ENCODE measurements around the gene TMBIM1. TPM values are rescaled to one million over a fixed set of nuclear protein-coding genes. Genes with fewer than 3 reads are reported as not detected.

TMBIM1 gene
- total and polyA plus RNA-seq, 4 donors, result 92.1 to 258 (median 147) TPM

DNA sequence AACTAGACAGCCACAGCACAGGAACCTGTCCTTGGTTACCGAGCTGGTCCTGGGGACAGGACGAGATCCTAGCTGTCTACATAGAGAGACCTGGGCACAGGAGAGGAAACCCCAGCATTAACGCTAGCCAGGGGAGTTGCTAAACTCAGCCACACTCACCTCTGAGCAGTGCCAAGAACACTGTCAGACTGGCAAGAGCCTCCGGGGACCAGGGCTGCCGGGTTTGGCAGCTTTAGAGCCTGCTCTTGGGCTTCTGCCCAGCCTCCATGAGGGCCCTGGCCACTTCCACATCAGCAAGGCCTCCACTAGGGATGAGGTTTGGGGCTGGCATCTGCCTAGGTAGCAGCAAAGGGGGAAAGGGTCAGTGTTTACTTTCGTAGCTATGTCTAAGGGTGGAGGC lies 6.7 kb downstream of the TMBIM1 start:
- Histone ChIP-seq H3K4me1 (ENCODE audit: control insufficient read depth in 5 of 5, insufficient read depth in 5 of 5, low read length in 5 of 5) (peaks cover 11 to 51% (median 30%) of the 10 kb centered on the region in 5 donors), H3K4me3 (no peak overlapping the region), H3K9ac (ENCODE audit: insufficient read depth in 1 of 2, low read length in 2 of 2) (peak overlapping the region in 1 of 2 donors; percentile 61), H3K27ac (ENCODE audit: low read depth in 1 of 2, low read length in 1 of 2) (peak overlapping the region; percentile 96 to 98), H3K36me3 (ENCODE audit: control insufficient read depth in 4 of 4, insufficient read depth in 4 of 4, low read length in 4 of 4) (peaks cover 0 to 18% (median 5%) of the 10 kb centered on the region in 4 donors), H3K9me3 (ENCODE audit: control insufficient read depth in 4 of 4, insufficient read depth in 3 of 4, low read length in 3 of 4) (no peaks in the 10 kb centered on the region), H3K27me3 (ENCODE audit: control insufficient read depth in 3 of 3, insufficient read depth in 3 of 3, low read length in 2 of 3) (no peaks in the 10 kb centered on the region)
- TF ChIP-seq, protein P1, sequence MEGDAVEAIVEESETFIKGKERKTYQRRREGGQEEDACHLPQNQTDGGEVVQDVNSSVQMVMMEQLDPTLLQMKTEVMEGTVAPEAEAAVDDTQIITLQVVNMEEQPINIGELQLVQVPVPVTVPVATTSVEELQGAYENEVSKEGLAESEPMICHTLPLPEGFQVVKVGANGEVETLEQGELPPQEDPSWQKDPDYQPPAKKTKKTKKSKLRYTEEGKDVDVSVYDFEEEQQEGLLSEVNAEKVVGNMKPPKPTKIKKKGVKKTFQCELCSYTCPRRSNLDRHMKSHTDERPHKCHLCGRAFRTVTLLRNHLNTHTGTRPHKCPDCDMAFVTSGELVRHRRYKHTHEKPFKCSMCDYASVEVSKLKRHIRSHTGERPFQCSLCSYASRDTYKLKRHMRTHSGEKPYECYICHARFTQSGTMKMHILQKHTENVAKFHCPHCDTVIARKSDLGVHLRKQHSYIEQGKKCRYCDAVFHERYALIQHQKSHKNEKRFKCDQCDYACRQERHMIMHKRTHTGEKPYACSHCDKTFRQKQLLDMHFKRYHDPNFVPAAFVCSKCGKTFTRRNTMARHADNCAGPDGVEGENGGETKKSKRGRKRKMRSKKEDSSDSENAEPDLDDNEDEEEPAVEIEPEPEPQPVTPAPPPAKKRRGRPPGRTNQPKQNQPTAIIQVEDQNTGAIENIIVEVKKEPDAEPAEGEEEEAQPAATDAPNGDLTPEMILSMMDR (IDR thresholded peaks at IDR 0.05; ENCODE audit: control extremely low read depth, extremely low read depth), result no peak
- WGBS, 2 donors, result 28 to 44% methylated on average over 6 of the region's 6 CpGs
- DNase-seq (no peak), ATAC-seq (ENCODE audit: insufficient read depth, low FRiP score) (no peak)

DNA sequence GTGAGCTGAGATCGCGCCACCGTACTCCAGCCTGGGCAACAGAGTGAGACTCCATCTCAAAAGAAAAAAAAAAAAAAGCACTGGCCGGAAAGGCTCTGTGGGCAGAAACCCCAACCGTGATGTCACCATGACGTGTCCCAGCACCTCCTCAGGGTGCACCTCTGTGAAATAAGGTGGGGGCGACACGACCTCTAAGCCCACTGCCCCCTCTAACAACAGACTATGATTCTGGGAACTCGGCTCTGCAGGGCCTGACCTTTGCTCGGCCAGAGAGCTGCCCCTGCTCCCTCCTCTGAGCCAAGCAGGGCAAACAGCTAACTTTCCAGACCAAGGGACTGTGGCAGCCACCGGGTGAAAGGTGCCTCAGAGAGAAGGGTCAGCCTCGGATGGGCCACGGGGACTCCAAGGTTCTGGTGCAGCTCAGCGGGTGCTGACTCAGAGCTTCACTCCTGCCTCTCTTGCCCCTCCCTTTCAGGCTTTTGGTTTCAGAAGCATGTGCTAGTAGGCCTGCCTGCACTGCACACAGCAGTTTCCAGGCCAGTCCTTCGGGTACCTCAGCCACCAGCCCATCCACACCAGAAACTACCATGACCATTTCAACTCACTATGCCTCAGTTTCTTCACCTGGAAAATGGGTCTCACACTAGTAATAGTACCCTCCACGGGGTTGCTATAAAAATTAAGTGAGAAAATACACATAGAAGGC lies 8.0 kb downstream of the TMBIM1 start:
- DNase-seq (no peak), ATAC-seq (ENCODE audit: insufficient read depth, low FRiP score) (no peak)
- no peak overlapping the region for H3K4me3 ChIP-seq
- H3K4me1 ChIP-seq (ENCODE audit: control insufficient read depth in 5 of 5, insufficient read depth in 5 of 5, low read length in 5 of 5), result peaks cover 0 to 40% (median 18%) of the 10 kb centered on the region in 5 donors
- H3K9me3 ChIP-seq (ENCODE audit: control insufficient read depth in 4 of 4, insufficient read depth in 3 of 4, low read length in 3 of 4), result no peaks in the 10 kb centered on the region
- H3K9ac ChIP-seq (ENCODE audit: insufficient read depth in 1 of 2, low read length in 2 of 2), result no peak overlapping the region
- WGBS, 2 donors, result 61 to 75% methylated on average over 16 of the region's 16 CpGs
- H3K27ac ChIP-seq (ENCODE audit: low read depth in 1 of 2, low read length in 1 of 2), result peak overlapping the region; percentile 60 to 96
- peaks cover 0 to 31% (median 11%) of the 10 kb centered on the region in 4 donors for H3K36me3 ChIP-seq (ENCODE audit: control insufficient read depth in 4 of 4, insufficient read depth in 4 of 4, low read length in 4 of 4)
- TF ChIP-seq, protein P1 (IDR thresholded peaks at IDR 0.05; ENCODE audit: control extremely low read depth, extremely low read depth), result no peak
- no peaks in the 10 kb centered on the region for H3K27me3 ChIP-seq (ENCODE audit: control insufficient read depth in 3 of 3, insufficient read depth in 3 of 3, low read length in 2 of 3)

DNA sequence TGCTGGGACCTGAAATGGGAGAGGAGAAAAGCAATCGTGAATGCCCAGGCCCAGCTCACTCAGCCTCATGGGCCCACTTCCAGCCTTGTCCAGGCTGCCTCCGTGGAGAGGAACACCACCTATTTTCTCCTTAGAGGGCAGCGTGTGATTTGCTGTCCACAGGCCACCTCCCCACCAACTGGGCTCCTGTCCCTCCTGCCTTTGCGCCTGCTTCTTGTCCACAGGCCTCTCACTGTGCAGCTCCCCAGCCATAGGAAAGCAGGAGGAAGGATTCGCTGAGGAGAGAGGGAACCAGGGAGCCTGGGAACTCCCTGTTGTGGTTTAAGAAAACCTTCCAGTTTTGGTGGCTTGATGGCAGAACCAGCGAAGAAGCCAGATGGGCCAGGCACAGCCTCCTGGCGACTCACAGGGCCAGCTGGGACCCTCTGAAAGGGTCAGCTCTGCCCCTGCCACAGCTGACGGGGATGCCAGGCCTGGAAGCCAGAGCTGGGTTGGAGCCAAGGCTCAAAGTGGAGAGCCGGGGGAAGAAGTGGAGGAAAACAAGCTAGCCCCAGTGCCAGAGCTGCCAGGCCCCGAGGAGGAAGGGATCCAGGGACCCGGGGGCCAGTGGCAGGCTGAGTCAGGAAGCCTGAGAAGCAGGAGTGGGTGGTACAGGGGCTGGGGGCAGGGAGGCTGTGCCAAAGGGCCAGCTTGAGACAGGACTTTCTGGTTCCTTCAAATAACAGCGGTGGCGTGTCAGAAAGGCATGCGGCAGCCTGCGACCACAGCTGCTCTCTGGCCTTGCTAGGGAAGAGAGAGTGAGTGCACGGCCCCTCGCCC lies 9.9 kb downstream of the TMBIM1 start:
- H3K4me3 ChIP-seq, result no peak overlapping the region
- ATAC-seq (ENCODE audit: insufficient read depth, low FRiP score), result no peak

More for the DNA sequence above, 9.9 kb downstream of the TMBIM1 start:
- H3K27me3 ChIP-seq (ENCODE audit: control insufficient read depth in 3 of 3, insufficient read depth in 3 of 3, low read length in 2 of 3), result no peaks in the 10 kb centered on the region
- H3K27ac ChIP-seq (ENCODE audit: low read depth in 1 of 2, low read length in 1 of 2), result peak overlapping the region; percentile 64 to 83
- H3K9ac ChIP-seq (ENCODE audit: insufficient read depth in 1 of 2, low read length in 2 of 2), result peak overlapping the region in 1 of 2 donors; percentile 55
- H3K9me3 ChIP-seq (ENCODE audit: control insufficient read depth in 4 of 4, insufficient read depth in 3 of 4, low read length in 3 of 4), result no peaks in the 10 kb centered on the region
- TF ChIP-seq, protein P1 (IDR thresholded peaks at IDR 0.05; ENCODE audit: control extremely low read depth, extremely low read depth), result no peak
- H3K36me3 ChIP-seq (ENCODE audit: control insufficient read depth in 4 of 4, insufficient read depth in 4 of 4, low read length in 4 of 4), result peaks cover 6 to 50% (median 25%) of the 10 kb centered on the region in 4 donors
- DNase-seq, result peak; percentile 53 to 79 (median 79)
- H3K4me1 ChIP-seq (ENCODE audit: control insufficient read depth in 5 of 5, insufficient read depth in 5 of 5, low read length in 5 of 5), result peaks cover 0 to 36% (median 18%) of the 10 kb centered on the region in 5 donors
- 54 to 73% methylated on average over 17 of the region's 17 CpGs for WGBS, 2 donors
